Transverse colon (tissue), 3 donors: Measurements from ENCODE around the gene AK3.
"Not testable (repeated sequence)": the region's sequence is repeated elsewhere in the genome, so short reads cannot be mapped to it uniquely, and the experiment has no call there.

Source experiments
- CTCF ChIP-seq, 5 experiments: fragments of 200-600 bp in 3 of 5; fragments of 450-650 bp in 2 of 5; sonication (generic) in 3 of 5; IDR thresholded peaks; 1 replicate in 2 of 5; 2 replicates in 3 of 5; pipeline ENCODE4 v1.5.1; 2016 to 2017; ENCODE audit warnings: antibody characterized with exemption in 5 of 5, inconsistent platforms in 3 of 5, mild to moderate bottlenecking in 2 of 5, moderate library complexity in 1 of 5
- POLR2A ChIP-seq: fragments of 450-650 bp; IDR thresholded peaks from one replicate; pipeline ENCODE4 v1.6.1; 2016; ENCODE audit warnings: antibody characterized with exemption, mild to moderate bottlenecking, moderate library complexity

GRCh38 chr9:4754530-4754929, 13.5 kb upstream of the AK3 start:
- not testable (repeated sequence) for TF ChIP-seq CTCF (IDR thresholded peaks at IDR 0.05); POLR2A
